ENCODE measurements around the gene DMXL2. TPM values are rescaled to one million over a fixed set of nuclear protein-coding genes. Genes with fewer than 3 reads are reported as not detected.

DMXL2 gene, protein sequence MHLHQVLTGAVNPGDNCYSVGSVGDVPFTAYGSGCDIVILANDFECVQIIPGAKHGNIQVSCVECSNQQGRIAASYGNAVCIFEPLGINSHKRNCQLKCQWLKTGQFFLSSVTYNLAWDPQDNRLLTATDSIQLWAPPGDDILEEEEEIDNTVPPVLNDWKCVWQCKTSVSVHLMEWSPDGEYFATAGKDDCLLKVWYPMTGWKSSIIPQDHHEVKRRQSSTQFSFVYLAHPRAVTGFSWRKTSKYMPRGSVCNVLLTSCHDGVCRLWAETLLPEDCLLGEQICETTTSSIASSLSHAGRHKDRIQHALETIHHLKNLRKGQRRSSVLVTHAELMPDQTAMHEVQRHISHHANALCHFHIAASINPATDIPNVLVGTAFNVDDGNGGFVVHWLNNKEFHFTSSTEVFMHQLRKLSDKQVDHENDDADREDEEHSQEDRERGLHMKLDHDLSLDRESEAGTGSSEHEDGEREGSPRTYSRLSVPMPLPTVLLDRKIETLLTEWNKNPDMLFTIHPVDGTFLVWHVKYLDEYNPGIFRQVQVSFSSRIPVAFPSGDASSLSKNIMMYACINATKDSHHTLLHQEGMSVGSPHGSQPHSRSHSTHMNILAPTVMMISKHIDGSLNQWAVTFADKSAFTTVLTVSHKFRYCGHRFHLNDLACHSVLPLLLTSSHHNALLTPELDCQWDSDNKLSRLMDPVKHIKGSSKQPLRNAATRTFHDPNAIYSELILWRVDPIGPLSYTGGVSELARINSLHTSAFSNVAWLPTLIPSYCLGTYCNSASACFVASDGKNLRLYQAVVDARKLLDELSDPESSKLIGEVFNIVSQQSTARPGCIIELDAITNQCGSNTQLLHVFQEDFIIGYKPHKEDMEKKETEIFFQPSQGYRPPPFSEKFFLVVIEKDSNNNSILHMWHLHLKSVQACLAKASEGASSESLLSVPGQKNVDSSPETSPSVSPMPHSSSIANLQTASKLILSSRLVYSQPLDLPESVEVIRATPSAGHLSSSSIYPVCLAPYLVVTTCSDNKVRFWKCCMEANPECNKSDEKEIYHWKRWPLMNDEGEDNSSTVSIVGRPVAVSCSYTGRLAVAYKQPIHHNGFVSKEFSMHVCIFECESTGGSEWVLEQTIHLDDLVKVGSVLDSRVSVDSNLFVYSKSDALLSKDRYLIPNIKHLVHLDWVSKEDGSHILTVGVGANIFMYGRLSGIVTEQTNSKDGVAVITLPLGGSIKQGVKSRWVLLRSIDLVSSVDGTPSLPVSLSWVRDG (N-terminal part only)
- total RNA-seq: 20.3 and 29.9 TPM in 2 replicates

GRCh38 chr15:51622604-51623370 is at the start of gene DMXL2:
DMXL2 (minus strand) TSS chr15:51622771; CDS start chr15:51622545, 226 bp downstream.

Other genes starting within 250 kb of the DMXL2 start
- not detected in 2 replicates for gene SCG3, start 58.7 kb upstream of the DMXL2 start, total RNA-seq
- 13.0 and 17.8 TPM in 2 replicates for gene LYSMD2, start 114.9 kb upstream of the DMXL2 start, total RNA-seq
- 6.0 and 9.8 TPM in 2 replicates for gene TMOD2, start 128.8 kb upstream of the DMXL2 start, total RNA-seq
- gene TMOD3, start 206.9 kb upstream of the DMXL2 start, total RNA-seq: 104 and 114 TPM in 2 replicates